GM18498 (cell line): ENCODE data around the gene LBHD1.
"Not testable (repeated sequence)": the region's sequence is repeated elsewhere in the genome, so short reads cannot be mapped to it uniquely, and the experiment has no call there.

ENCODE experiments used
- ATAC-seq: cut with Tn5 transposase; IDR thresholded peaks from one replicate; pipeline ENCODE4 v1.9.1; 2021; ENCODE audit warnings: mild to moderate bottlenecking, moderate library complexity; ENCODE audit not compliant: unreplicated experiment

LBHD1 gene

DNA sequence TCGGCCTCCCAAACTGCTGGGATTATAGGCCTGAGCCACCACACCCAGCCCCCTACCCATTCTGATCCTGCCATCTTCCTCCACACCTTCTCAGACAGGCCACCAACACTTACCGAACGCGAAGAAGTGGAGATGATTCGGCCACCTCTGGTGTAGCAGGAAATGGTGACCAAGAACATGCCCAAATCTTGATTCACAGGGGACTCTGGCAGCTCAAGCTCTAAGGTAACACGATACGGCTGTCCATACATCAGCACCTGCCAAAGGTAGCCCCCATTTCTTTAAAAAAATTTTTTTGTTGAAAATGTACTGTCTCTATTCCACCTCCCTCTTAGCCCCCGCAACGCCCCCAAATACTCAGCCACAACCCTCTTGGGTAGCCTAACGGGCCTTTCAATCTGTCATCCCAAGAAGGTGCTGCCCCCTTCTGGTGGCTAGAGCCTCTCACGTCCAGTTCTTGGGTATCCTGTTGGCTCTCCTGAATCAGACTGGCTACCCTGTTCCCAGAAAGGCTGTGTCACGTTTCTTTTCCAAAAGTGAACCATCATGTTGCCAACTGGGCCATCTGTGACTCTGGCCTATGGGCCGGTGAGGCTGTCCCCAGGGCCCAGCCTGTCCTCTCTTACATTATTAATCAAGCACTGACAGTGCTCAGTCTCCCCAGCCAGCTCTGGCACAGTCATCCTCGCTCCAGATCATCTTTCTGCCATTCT is 22.5 kb upstream of the LBHD1 start:
- ATAC-seq: no peak

DNA sequence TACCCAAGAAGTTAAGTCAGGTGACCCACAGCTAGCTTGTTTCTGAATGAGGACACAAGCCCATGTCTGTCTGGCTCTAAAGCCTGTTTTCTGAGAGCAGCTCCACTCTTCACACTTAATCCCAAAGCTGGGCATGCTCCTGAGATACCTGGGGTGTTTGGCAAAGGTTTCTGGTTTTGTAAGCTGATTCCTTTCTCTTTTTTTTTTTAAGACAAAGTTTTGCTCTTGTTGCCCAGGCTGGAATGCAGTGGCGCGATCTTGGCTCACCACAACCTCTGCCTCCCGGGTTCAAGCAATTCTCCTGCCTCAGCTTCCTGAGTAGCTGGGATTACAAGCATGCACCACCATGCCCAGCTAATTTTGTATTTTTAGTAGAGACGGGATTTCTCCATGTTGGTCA is 21.6 kb upstream of the LBHD1 start:
- ATAC-seq: not testable (repeated sequence)

GRCh38 chr11:62689421-62690183 is 17.5 kb upstream of the LBHD1 start, which contains the start of gene LRRN4CL:
TSS of gene LRRN4CL (minus strand) at chr11:62689530. CDS start at chr11:62688508, 1,022 bp downstream.
- ATAC-seq: no peak

DNA sequence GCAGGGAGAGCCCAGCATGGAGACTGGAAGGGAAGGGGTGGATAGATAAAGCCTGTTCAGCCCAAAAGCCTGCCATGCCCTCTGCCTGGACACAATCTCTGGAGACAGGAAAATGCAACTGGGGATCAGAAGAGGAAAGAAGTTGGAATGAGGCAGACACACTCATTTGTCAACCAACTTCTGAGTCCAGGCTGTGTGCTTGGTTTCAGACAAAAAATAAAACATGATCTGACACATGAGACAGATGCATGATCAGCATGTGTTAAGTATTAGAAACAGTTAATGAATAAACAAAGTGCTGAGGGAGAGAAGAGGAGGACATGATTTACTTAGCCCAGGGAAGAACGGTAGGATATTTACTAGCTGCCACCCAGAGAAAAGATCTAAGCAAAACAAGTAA is 16.4 kb upstream of the LBHD1 start:
- ATAC-seq: no peak

DNA sequence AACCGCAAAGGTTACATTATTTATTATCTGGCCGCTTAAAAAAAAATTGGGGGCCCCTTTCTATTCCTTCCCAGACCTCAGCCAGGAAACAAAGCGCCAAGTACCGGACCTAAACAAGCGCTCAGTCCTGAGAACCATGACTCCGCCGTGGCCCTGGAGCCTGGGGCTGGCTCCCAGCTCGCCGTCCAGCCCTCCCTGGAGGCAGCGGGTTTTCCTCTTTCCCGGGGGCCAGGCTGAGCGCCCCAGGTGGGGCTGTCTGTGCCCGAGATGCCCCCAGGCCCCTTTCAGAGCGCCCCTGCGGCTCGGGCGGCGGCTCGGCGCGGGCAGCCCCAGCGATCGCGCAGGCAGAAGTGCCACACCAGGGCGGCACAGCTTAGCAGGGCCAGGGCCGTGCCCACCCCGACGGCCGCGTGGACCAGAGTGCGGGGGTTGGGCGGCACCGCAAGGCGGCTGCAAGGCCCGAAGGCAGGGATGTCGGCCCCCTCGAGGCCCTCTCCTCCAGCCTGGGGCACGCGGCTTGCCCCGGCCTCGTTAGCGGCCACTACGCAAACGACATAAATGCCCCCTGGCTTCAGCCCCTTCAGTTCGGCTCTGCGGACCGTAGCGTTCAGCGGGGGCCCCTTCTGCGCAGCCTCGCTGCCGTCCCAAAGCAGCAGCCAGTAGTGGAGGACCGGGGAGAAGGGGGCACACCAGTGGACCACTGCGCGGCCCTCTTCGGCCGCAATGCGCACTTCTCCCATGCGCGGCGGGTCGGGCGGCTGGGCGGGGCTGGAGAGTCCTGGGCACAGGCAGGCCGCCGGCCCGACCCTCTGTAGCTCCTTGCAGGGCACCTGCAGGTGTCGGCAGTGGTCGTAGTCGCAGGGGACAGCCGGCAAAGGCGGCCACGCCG is 15.7 kb upstream of the LBHD1 start:
- ATAC-seq: no peak

DNA sequence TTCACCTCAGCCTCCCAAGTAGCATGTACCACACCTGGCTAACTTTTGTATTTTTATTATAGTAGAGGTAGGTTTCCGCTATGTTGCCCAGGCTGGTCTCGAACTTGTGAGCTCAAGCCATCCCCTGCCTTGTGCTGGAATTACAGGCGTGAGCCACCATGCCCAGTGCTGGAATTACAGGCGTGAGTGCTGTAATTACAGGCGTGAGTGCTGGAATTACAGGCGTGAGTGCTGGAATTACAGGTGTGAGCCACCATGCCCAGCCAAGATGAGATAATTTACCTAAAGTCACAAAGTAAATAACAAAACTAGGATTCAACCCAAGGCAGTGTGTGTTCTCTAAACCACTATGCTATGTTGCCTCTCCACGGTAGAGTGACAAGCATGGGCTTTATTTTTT is 10.5 kb upstream of the LBHD1 start:
- no peak for ATAC-seq

DNA sequence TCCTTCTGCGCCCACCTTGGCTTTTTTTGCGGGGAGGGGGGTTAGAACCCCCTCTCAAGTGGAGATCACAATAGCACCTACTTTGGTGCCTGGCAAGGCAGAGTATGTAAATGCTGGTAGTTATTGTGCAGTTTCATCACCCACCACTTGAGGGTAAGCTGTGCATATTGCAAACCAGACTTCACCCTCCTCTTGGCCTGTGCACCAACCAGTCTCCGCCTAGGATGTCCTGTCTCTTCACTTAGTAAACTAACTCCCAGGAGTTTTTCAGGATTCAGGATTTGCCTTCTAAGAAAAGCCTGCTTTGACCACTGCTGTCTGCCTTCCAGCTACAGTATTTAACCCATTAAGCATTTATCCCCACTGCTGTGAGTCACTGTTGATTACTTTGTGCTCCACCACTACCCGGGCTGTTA is 8.8 kb upstream of the LBHD1 start:
- ATAC-seq: peak; percentile 64

- peak; percentile 73 for ATAC-seq
Observed at GRCh38 chr11:62678770-62679696, 7.0 kb upstream of the LBHD1 start, which contains the start of gene UBXN1. TSS of gene UBXN1 (minus strand) at chr11:62679073. CDS start at chr11:62678923, 150 bp downstream.

- ATAC-seq: no peak
Observed at GRCh38 chr11:62678433-62678769, 6.3 kb upstream of the LBHD1 start.

DNA sequence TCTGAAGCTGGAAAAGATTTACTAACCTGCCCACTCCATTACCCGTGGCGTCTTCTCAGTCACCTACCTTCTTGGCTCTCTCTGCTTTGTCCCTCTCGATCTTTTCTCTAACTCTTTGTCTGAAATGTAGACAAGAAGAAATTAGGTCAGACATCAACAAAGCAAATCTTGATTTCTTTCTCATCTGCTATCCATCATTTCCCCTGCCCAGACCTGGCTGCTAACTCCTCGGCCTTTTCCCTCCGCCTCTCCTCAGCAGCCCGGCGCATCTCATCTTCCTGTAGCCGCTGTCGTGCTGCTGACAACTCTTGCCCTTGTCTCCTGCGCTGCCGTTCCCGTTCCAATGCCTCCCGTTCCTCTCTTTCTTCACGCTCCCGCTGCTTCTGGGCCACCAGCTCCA is 5.6 kb upstream of the LBHD1 start:
- ATAC-seq: no peak

DNA sequence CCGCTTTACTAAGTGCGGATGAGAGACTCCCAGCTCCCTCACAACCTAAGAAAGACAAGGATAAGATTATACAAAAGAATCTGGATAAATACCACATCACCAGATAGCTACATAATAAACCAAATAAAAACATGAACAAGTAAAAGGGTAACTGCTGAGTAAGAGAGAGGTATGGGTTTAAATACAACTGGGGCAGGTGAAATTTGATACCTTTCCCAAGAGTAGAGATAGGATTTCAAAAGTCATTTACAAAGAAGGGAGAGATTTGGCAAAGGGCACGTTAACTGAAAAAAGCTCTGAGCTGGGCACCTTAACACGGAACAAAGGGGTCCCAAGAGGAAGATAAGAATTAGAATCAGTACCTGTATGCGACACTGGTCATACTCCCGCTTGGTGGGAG is 5.1 kb upstream of the LBHD1 start:
- no peak for ATAC-seq

- no peak for ATAC-seq
Observed at GRCh38 chr11:62676698-62677097, 4.6 kb upstream of the LBHD1 start.

DNA sequence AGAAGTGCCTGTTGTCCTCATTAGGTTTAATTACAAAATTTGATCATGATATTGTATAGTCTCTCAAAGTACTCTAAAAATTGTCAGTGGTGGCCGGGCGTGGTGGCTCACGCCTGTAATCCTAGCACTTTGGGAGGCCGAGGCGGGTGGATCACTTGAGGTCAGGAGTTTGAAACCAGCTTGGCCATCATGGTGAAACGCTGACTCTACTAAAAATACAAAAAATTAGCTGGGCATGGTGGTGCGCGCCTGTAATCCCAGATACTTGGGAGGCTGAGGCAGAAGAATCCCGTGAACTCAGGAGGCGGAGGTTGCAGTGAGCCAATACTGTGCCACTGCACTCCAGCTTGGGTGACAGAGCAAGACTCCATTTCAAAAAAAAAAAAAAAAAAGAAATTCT is 3.3 kb upstream of the LBHD1 start:
- ATAC-seq: not testable (repeated sequence)

DNA sequence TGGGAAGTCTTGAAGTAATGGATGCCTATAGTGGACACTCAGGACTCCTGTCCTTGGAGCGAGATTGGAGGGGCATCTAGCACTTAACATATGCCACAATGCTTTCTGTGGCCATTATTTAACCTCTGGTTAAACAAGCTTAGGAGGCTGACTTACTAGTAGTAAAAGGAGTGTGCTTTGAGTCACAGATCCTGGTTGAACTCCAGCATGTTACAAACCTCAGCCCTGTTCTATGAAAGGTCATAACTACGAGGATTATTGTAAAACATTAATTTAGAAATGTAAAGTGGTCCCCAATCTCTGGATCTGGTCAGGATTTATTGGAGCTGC is 1.1 kb upstream of the LBHD1 start:
- ATAC-seq: no peak

GRCh38 chr11:62671236-62671607 is 845 bp downstream of the LBHD1 start:
- no peak for ATAC-seq

GRCh38 chr11:62669420-62670161 is 2.5 kb downstream of the LBHD1 start:
- no peak for ATAC-seq

GRCh38 chr11:62667460-62667859 is 4.6 kb downstream of the LBHD1 start:
- no peak for ATAC-seq

DNA sequence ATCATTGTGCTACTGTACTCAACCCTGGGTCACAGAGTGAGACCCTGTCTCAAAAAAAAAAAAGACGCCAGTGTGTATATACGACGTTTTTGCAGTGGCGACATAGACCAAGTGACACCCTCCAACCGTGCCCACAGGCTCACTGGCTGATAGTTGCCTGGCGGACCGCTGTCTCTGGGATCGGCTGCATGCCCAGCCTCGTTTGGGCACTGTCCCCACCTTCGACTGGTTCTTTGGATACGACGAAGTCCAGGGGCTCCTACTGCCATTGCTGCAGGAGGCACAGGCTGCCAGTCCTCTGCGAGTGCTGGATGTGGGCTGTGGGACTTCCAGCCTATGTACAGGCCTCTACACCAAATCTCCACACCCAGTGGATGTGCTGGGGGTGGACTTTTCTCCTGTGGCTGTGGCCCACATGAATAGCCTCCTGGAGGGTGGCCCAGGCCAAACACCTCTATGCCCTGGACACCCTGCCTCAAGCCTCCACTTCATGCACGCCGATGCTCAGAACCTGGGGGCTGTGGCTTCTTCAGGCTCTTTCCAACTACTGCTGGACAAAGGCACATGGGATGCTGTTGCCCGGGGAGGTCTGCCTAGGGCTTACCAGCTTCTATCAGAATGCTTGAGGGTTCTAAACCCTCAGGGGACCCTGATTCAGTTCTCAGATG is 5.7 kb downstream of the LBHD1 start:
- no peak for ATAC-seq

- peak; percentile 9 for ATAC-seq
Observed at GRCh38 chr11:62665599-62666258, 6.3 kb downstream of the LBHD1 start.
